Measurements from ENCODE around the gene ZDHHC22. TPM values are rescaled to one million over a fixed set of nuclear protein-coding genes. Genes with fewer than 3 reads are reported as not detected.

The ZDHHC22 gene
- total and polyA plus RNA-seq, 2 experiments from 2014 or later, result 0.12 TPM; not detected in 1

DNA sequence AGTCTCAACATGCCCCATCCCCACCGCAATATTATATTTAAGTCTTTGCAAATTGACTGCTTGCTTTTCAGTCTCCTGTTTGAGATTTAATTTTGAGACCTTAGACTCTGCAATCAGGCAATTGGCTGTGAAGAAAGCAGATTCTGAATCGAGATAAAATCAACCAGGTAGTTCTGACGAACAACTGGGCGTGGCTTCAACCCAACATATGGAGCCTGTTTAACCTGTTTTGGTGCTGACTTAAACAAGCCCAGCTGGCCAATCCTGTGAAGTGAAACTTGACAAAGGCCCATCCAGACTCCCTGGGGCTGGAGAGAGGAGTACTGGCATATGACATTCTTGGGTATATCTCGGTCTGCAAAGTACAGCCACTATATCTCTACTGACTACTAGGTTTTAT lies 53.4 kb downstream of the ZDHHC22 start:
- Histone ChIP-seq H3K4me3 (no peak overlapping the region), H3K4me1 (ENCODE audit: low read depth) (peaks cover 20% of the 10 kb centered on the region), H3K27me3 (no peaks in the 10 kb centered on the region), H3K27ac (no peak overlapping the region), H3K36me3 (no peaks in the 10 kb centered on the region), H3K9me3 (ENCODE audit: low read depth) (no peaks in the 10 kb centered on the region)
- DNase-seq (ENCODE audit: low read depth in 1 of 2, low spot score in 1 of 2), result no peak
- TF ChIP-seq, protein P1, sequence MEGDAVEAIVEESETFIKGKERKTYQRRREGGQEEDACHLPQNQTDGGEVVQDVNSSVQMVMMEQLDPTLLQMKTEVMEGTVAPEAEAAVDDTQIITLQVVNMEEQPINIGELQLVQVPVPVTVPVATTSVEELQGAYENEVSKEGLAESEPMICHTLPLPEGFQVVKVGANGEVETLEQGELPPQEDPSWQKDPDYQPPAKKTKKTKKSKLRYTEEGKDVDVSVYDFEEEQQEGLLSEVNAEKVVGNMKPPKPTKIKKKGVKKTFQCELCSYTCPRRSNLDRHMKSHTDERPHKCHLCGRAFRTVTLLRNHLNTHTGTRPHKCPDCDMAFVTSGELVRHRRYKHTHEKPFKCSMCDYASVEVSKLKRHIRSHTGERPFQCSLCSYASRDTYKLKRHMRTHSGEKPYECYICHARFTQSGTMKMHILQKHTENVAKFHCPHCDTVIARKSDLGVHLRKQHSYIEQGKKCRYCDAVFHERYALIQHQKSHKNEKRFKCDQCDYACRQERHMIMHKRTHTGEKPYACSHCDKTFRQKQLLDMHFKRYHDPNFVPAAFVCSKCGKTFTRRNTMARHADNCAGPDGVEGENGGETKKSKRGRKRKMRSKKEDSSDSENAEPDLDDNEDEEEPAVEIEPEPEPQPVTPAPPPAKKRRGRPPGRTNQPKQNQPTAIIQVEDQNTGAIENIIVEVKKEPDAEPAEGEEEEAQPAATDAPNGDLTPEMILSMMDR (IDR thresholded peaks at IDR 0.05; ENCODE audit: low read depth, low read length), result no peak

DNA sequence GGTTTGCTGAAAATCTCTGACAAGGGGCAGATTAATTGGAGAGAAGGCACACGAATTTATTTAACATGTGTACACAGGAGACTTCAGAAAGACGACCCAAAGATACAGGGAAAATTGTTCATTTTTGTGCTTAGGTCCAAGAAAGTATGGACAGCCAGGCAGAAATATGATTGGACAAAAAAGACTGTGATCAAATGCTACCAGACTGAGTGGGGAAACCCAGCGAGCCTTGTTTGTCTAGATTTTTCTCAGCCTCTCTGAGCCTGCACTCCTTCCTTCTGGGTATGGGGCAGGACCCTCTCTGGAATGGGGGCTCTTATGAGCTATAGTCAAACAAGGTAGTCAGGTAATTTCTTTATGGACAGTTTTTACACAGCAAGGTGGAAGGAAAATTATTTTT lies 54.0 kb downstream of the ZDHHC22 start:
- H3K9me3 ChIP-seq (ENCODE audit: low read depth), result no peaks in the 10 kb centered on the region
- H3K27me3 ChIP-seq, result no peaks in the 10 kb centered on the region
- DNase-seq (ENCODE audit: low read depth in 1 of 2, low spot score in 1 of 2), result no peak
- no peaks in the 10 kb centered on the region for H3K36me3 ChIP-seq
- TF ChIP-seq, protein P1 (IDR thresholded peaks at IDR 0.05; ENCODE audit: low read depth, low read length), result no peak
- H3K27ac ChIP-seq, result no peak overlapping the region
- peaks cover 20% of the 10 kb centered on the region for H3K4me1 ChIP-seq (ENCODE audit: low read depth)
- no peak overlapping the region for H3K4me3 ChIP-seq

DNA sequence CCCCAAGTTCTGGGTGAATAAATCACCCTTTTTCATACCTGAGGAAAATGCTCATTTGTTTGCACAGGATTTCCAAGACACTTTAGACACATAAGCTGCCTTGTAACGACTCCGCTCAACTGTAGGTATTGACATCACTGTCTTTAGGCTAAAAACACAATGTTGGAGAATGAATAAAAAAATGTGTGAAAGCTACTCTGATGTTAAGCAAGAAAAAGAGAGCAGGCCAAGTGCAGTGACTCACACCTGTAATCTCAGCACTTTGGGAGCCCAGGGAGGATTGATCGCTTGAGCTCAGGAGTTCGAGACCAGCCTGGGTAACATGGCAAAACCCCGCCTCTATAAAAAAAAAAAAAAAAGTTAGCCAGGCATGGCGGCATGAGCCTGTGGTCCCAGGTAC lies 54.6 kb downstream of the ZDHHC22 start:
- Histone ChIP-seq H3K27ac (no peak overlapping the region), H3K27me3 (no peaks in the 10 kb centered on the region), H3K4me3 (no peak overlapping the region), H3K4me1 (ENCODE audit: low read depth) (peaks cover 20% of the 10 kb centered on the region), H3K36me3 (no peaks in the 10 kb centered on the region), H3K9me3 (ENCODE audit: low read depth) (no peaks in the 10 kb centered on the region)
- TF ChIP-seq, protein P1 (IDR thresholded peaks at IDR 0.05; ENCODE audit: low read depth, low read length), result no peak
- DNase-seq (ENCODE audit: low read depth in 1 of 2, low spot score in 1 of 2), result peak in 1 of 2 donors; percentile 26

DNA sequence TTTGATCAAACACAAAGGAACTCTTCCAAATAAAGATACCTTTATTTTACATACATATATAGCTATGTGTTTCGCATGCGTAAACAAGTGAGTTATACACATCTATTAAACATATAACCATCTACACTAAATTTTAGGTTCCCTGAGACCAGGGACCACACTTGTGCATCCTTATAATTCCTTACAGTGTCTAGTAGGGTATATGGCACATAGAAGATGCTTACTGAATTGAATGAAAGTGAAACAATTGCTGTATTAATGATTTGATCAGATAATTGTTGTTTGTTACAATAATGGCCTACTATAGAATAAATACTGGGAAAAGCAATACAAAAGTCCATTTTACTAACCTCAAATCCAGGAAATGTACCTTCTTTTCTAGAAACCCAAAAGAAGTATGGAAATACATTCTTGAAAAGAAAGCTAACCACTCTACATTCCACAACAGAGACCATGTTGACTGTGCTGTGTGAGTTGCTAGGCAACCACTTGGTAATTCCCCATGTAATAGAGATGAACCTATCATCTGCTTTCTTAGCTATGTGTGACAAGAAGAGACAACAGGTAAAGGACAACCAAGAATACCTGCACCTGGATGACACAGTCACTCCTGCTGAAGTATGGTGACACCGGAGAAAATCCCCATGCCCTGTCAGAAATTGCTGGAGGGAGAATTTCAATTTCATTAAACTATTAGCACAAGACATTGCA lies 55.4 kb downstream of the ZDHHC22 start:
- Histone ChIP-seq H3K4me1 (ENCODE audit: low read depth) (peaks cover 20% of the 10 kb centered on the region), H3K27me3 (no peaks in the 10 kb centered on the region), H3K4me3 (no peak overlapping the region), H3K9me3 (ENCODE audit: low read depth) (no peaks in the 10 kb centered on the region), H3K27ac (no peak overlapping the region), H3K36me3 (no peaks in the 10 kb centered on the region)
- TF ChIP-seq, protein P1 (IDR thresholded peaks at IDR 0.05; ENCODE audit: low read depth, low read length), result no peak
- DNase-seq (ENCODE audit: low read depth in 1 of 2, low spot score in 1 of 2), result peak; percentile 46 to 66

DNA sequence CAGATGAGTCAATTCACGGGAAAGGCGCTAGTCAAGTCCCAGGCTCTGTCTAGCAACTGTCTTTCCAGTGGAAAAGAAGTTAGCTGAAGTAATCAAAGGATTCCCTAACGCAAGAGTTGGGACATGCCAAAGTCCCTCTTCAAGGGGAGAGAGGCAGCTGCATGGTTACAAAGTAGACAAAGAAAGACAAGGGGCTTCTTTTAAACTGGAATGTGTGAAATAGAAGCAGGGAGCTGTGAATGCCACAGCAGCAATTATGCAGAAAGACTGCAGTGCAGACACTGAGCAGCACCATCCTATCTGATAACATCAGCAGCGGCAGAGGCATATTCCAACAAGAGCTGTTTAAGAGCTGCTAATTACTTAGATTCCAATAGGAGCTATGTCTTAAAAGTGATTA lies 56.1 kb downstream of the ZDHHC22 start:
- no peak overlapping the region for H3K4me3 ChIP-seq
- no peaks in the 10 kb centered on the region for H3K36me3 ChIP-seq
- H3K9me3 ChIP-seq (ENCODE audit: low read depth), result no peaks in the 10 kb centered on the region
- H3K27ac ChIP-seq, result no peak overlapping the region
- TF ChIP-seq, protein P1 (IDR thresholded peaks at IDR 0.05; ENCODE audit: low read depth, low read length), result no peak
- DNase-seq (ENCODE audit: low read depth in 1 of 2, low spot score in 1 of 2), result no peak
- H3K4me1 ChIP-seq (ENCODE audit: low read depth), result peaks cover 20% of the 10 kb centered on the region
- H3K27me3 ChIP-seq, result no peaks in the 10 kb centered on the region

Measured in cardiac muscle cell (in vitro differentiated cells and primary cell).